Panc1 (cell line): ENCODE results near the gene MCRIP2. TPM values are rescaled to one million over a fixed set of nuclear protein-coding genes. Genes with fewer than 3 reads are reported as not detected.
A peak's percentile ranks its signal among the peaks of the same experiment; 100 is the strongest.

ENCODE experiments used
- ATAC-seq: fragments of 200-7000 bp; cut with Tn5 transposase; 2 replicates; pipeline ENCODE4 v1.9.1; 2020; ENCODE audit warnings: mild to moderate bottlenecking, moderate library complexity
- BruUV-seq: library from RNA; stranded (reverse); fragments of 400-500 nt; replicated peaks from 2 replicates; lab custom pipeline; 2021; lab: Mats Ljungman, UMichigan
- CTCF ChIA-PET: fragments of 300-600 bp; sonication (Branson Sonifier 250); formaldehyde crosslinking; loops from one replicate; lab custom pipeline; 2022; ENCODE audit warnings: antibody characterized with exemption; lab: Charles Lee
- POLR2A ChIA-PET: fragments of 300-600 bp; sonication (Branson Sonifier 250); formaldehyde crosslinking; loops from one replicate; lab custom pipeline; 2022; ENCODE audit warnings: antibody characterized with exemption; lab: Charles Lee
- DNase-seq: peaks from one replicate; pipeline ENCODE4 v3.0.0-alpha.2; 2010; ENCODE audit warnings: low read depth, low spot score
- H3K27ac ChIP-seq: 2 replicates; pipeline ENCODE4 v1.5.1; 2011; ENCODE audit warnings: mild to moderate bottlenecking, low read length, inconsistent platforms
- H3K27me3 ChIP-seq: fragments of 200-500 bp; sonication (Bioruptor generic); 2 replicates; pipeline ENCODE4 v1.6.0; 2014; ENCODE audit warnings: low read length, inconsistent platforms; ENCODE audit not compliant: control insufficient read depth, insufficient read depth
- H3K36me3 ChIP-seq: fragments of 200-500 bp; sonication (Bioruptor generic); 2 replicates; pipeline ENCODE4 v1.5.1; 2014; ENCODE audit warnings: inconsistent platforms, mild to moderate bottlenecking, low read length, moderate library complexity; ENCODE audit not compliant: control insufficient read depth, insufficient read depth
- H3K4me1 ChIP-seq: 2 replicates; pipeline ENCODE4 v1.5.1; 2011; ENCODE audit warnings: inconsistent platforms, mild to moderate bottlenecking, low read length, moderate library complexity; ENCODE audit not compliant: control insufficient read depth, insufficient read depth
- H3K4me3 ChIP-seq, 2 experiments: 2 replicates each; pipeline ENCODE4 v1.5.1; 2011 to 2012; ENCODE audit warnings: low read depth in 2 of 2, low read length in 2 of 2, mild to moderate bottlenecking in 2 of 2, inconsistent platforms in 1 of 2, moderate library complexity in 1 of 2
- H3K9me3 ChIP-seq: fragments of 200-500 bp; sonication (Bioruptor generic); 2 replicates; pipeline ENCODE4 v1.5.1; 2014; ENCODE audit warnings: low read depth, mild to moderate bottlenecking, inconsistent platforms, low read length, moderate library complexity; ENCODE audit not compliant: control insufficient read depth, insufficient read depth
- CTCF ChIP-seq: fragments of 450-650 bp; IDR thresholded peaks from 2 replicates; pipeline ENCODE4 v1.5.1; 2017; ENCODE audit warnings: mild to moderate bottlenecking
- POLR2AphosphoS5 ChIP-seq: IDR thresholded peaks from 2 replicates; pipeline ENCODE4 v1.6.1; 2012; ENCODE audit warnings: mild to moderate bottlenecking, low read depth, low read length, moderate library complexity
- REST ChIP-seq, 2 experiments: IDR thresholded peaks; 2 replicates each; pipeline ENCODE4 v1.6.1; 2011 to 2012; ENCODE audit warnings: low read depth in 2 of 2, control low read depth in 1 of 2, low read length in 1 of 2, mild to moderate bottlenecking in 1 of 2, moderate library complexity in 1 of 2; ENCODE audit not compliant: insufficient read depth in 1 of 2
- SIN3A ChIP-seq: IDR thresholded peaks from 2 replicates; pipeline ENCODE4 v1.6.1; 2012; ENCODE audit warnings: low read depth, mild to moderate bottlenecking, low read length, moderate library complexity, borderline replicate concordance; ENCODE audit not compliant: insufficient read depth
- TCF7L2 ChIP-seq: IDR thresholded peaks from 2 replicates; pipeline ENCODE4 v1.6.1; 2011; ENCODE audit warnings: mild to moderate bottlenecking, low read depth, low read length, inconsistent platforms
- in situ Hi-C: cut with HindIII; loops from 2 replicates; pipeline ENCODE4 v1.10.0; 2016; ENCODE audit warnings: low sequenced_read_pairs, low pct_unique_long_range_greater_than_20kb
- intact Hi-C: fragments of 100-400 bp; cut with micrococcal nuclease; formaldehyde crosslinking; loops from one replicate; pipeline ENCODE4 v1.10.0; 2022; ENCODE audit not compliant: unreplicated experiment
- total RNA-seq: library from RNA; stranded (reverse); gene quantifications from one replicate; pipeline ENCODE4 v1.2.1, GENCODE V29; 2021; ENCODE audit not compliant: unreplicated experiment

The MCRIP2 gene
- total RNA-seq, 1 experiment from 2014 or later: 91.6 TPM

- in situ Hi-C loops (no loop called here), intact Hi-C loops (no loop called here)
- DNase-seq (no peak), ATAC-seq (peak; percentile 19)
- Histone ChIP-seq H3K27ac (peak overlapping the region; percentile 62), H3K4me3 (no peak overlapping the region), H3K4me1 (peaks cover 29% of the 10 kb centered on the region), H3K36me3 (peaks cover 3% of the 10 kb centered on the region; the same call in 1 of the 2 replicates), H3K27me3 (no peaks in the 10 kb centered on the region), H3K9me3 (no peaks in the 10 kb centered on the region)
- ChIA-PET CTCF (no interaction called here), POLR2A (no interaction called here)
- TF ChIP-seq CTCF (no peak), TCF7L2 (no peak), SIN3A (no peak), REST (IDR thresholded peaks at IDR 0.05; ENCODE audit: insufficient read depth in 1 of 2, low read depth in 2 of 2, low read length in 1 of 2) (no peak), POLR2AphosphoS5 (no peak)
- no TSS peak for BruUV-seq
Observed at GRCh38 chr16:674214-674881, 32.7 kb downstream of the MCRIP2 start.

GRCh38 chr16:674968-675883, 33.6 kb downstream of the MCRIP2 start, which contains the start of gene RHBDL1:
Gene RHBDL1, plus strand, starts transcription at chr16:675671. Its CDS starts 120 bp downstream, at chr16:675791.
- in situ Hi-C loops: no loop called here
- peaks cover 22% of the 10 kb centered on the region for H3K4me1 ChIP-seq
- intact Hi-C loops: no loop called here
- no peak for DNase-seq
- TF ChIP-seq POLR2AphosphoS5 (peak; percentile 51), SIN3A (0 out of 2 replicates have a peak, but pooled peaks have one; percentile 43), TCF7L2 (no peak)
- ATAC-seq: peak; percentile 44
- peaks cover 3% of the 10 kb centered on the region; the same call in 1 of the 2 replicates for H3K36me3 ChIP-seq
- H3K4me3 ChIP-seq: peak within 1 kb of the TSS; percentile 39 to 51
- peak within 1 kb of the TSS; percentile 62 for H3K27ac ChIP-seq
- no peaks in the 10 kb centered on the region for H3K27me3 ChIP-seq
- ChIA-PET CTCF (no interaction called here), POLR2A (no interaction called here)
- BruUV-seq: no TSS peak
- no peaks in the 10 kb centered on the region for H3K9me3 ChIP-seq
